Prostate gland (tissue), 2 donors: ENCODE data around the gene PTPMT1.

Source experiments
- CTCF ChIP-seq, 4 experiments: fragments of 200-600 bp in 2 of 4; fragments of 450-650 bp in 2 of 4; sonication (generic) in 2 of 4; IDR thresholded peaks; 1 replicate in 3 of 4; 2 replicates in 1 of 4; pipeline ENCODE4 v1.5.1; 2016 to 2019; ENCODE audit warnings: antibody characterized with exemption in 4 of 4, mild to moderate bottlenecking in 2 of 4, moderate library complexity in 2 of 4
- POLR2A ChIP-seq: fragments of 450-650 bp; IDR thresholded peaks from one replicate; pipeline ENCODE4 v1.6.1; 2016; ENCODE audit warnings: antibody characterized with exemption, mild to moderate bottlenecking
- POLR2AphosphoS5 ChIP-seq: sonication (generic); formaldehyde crosslinking; IDR thresholded peaks from one replicate; pipeline ENCODE4 v1.6.1; 2017; ENCODE audit warnings: antibody characterized with exemption

- TF ChIP-seq CTCF (IDR thresholded peaks at IDR 0.05) (no peak), POLR2AphosphoS5 (no peak), POLR2A (no peak)
Observed at GRCh38 chr11:47570651-47571356, 5.4 kb downstream of the PTPMT1 start.
